ENCODE data around the gene KIFAP3.

The KIFAP3 gene

GRCh38 chr1:169909499-169909898, 165.0 kb downstream of the KIFAP3 start:
- no peaks in the 10 kb centered on the region for H3K27me3 ChIP-seq
- no peaks in the 10 kb centered on the region for H3K9me3 ChIP-seq
- no peak overlapping the region for H3K4me3 ChIP-seq (ENCODE audit: low read depth, low read length)
- TF ChIP-seq CTCF (IDR thresholded peaks at IDR 0.05; ENCODE audit: low read depth, low read length) = no peak
- DNase-seq = no peak
- H3K36me3 ChIP-seq = no peaks in the 10 kb centered on the region
- H3K4me1 ChIP-seq = no peaks in the 10 kb centered on the region

GRCh38 chr1:169906938-169907337, 167.6 kb downstream of the KIFAP3 start:
- DNase-seq = no peak
- no peak for TF ChIP-seq CTCF (IDR thresholded peaks at IDR 0.05; ENCODE audit: low read depth, low read length)
- no peaks in the 10 kb centered on the region for H3K4me1 ChIP-seq

GRCh38 chr1:169904834-169905233, 169.7 kb downstream of the KIFAP3 start:
- DNase-seq = no peak
- Histone ChIP-seq H3K9me3 (no peaks in the 10 kb centered on the region), H3K27me3 (peaks cover 29% of the 10 kb centered on the region), H3K4me3 (ENCODE audit: low read depth, low read length) (no peak overlapping the region), H3K4me1 (no peaks in the 10 kb centered on the region), H3K36me3 (no peaks in the 10 kb centered on the region)
- no peak for TF ChIP-seq CTCF (IDR thresholded peaks at IDR 0.05; ENCODE audit: low read depth, low read length)

More at GRCh38 chr1:169906938-169907337, 167.6 kb downstream of the KIFAP3 start:
- H3K36me3 ChIP-seq = no peaks in the 10 kb centered on the region
- H3K27me3 ChIP-seq = peaks cover 9% of the 10 kb centered on the region
- H3K4me3 ChIP-seq (ENCODE audit: low read depth, low read length) = no peak overlapping the region
- no peaks in the 10 kb centered on the region for H3K9me3 ChIP-seq

GRCh38 chr1:169902751-169903150, 171.7 kb downstream of the KIFAP3 start:
- peaks cover 38% of the 10 kb centered on the region for H3K27me3 ChIP-seq
- no peaks in the 10 kb centered on the region for H3K4me1 ChIP-seq
- no peak for TF ChIP-seq CTCF (IDR thresholded peaks at IDR 0.05; ENCODE audit: low read depth, low read length)

GRCh38 chr1:169901115-169901514, 173.4 kb downstream of the KIFAP3 start:
- H3K27me3 ChIP-seq = peaks cover 38% of the 10 kb centered on the region
- H3K4me3 ChIP-seq (ENCODE audit: low read depth, low read length) = no peak overlapping the region
- no peaks in the 10 kb centered on the region for H3K36me3 ChIP-seq
- no peak for DNase-seq
- TF ChIP-seq CTCF (IDR thresholded peaks at IDR 0.05; ENCODE audit: low read depth, low read length) = no peak
- H3K4me1 ChIP-seq = no peaks in the 10 kb centered on the region
- H3K9me3 ChIP-seq = no peaks in the 10 kb centered on the region

More at GRCh38 chr1:169902751-169903150, 171.7 kb downstream of the KIFAP3 start:
- DNase-seq = no peak
- Histone ChIP-seq H3K4me3 (ENCODE audit: low read depth, low read length) (no peak overlapping the region), H3K36me3 (no peaks in the 10 kb centered on the region), H3K9me3 (no peaks in the 10 kb centered on the region)

- TF ChIP-seq CTCF (IDR thresholded peaks at IDR 0.05; ENCODE audit: low read depth, low read length) = no peak
- DNase-seq = no peak
- H3K36me3 ChIP-seq = no peaks in the 10 kb centered on the region
- no peaks in the 10 kb centered on the region for H3K4me1 ChIP-seq
- H3K4me3 ChIP-seq (ENCODE audit: low read depth, low read length) = no peak overlapping the region
- peaks cover 38% of the 10 kb centered on the region for H3K27me3 ChIP-seq
- no peaks in the 10 kb centered on the region for H3K9me3 ChIP-seq
Measured at GRCh38 chr1:169900571-169900970, 173.9 kb downstream of the KIFAP3 start.
